Loucy (cell line): ENCODE results near the gene DRD2.

Experiments used
- CTCF ChIP-seq: fragments of 200-600 bp; sonication (generic); conservative IDR thresholded peaks from 2 replicates; pipeline ENCODE4 v1.5.1; 2014; ENCODE audit warnings: mild to moderate bottlenecking, antibody characterized with exemption, low read length
- EZH2phosphoT487 ChIP-seq: fragments of 200-600 bp; IDR thresholded peaks from 2 replicates; pipeline ENCODE4 v1.6.1; 2018; ENCODE audit warnings: antibody characterized with exemption, mild to moderate bottlenecking, moderate library complexity, borderline replicate concordance

GRCh38 chr11:113518716-113519495 lies 43.7 kb upstream of the DRD2 start:
- TF ChIP-seq CTCF (no peak), EZH2phosphoT487 (no peak)
